HUES64 (cell line): ENCODE measurements around the gene ELP5.

ENCODE experiments used
- H3K27ac ChIP-seq: 2 replicates; pipeline ENCODE4 v1.7.0; 2013; ENCODE audit warnings: low read depth, low read length, inconsistent platforms
- H3K27me3 ChIP-seq: 2 replicates; pipeline ENCODE4 v1.6.1; 2013; ENCODE audit warnings: mild to moderate bottlenecking, low read length; ENCODE audit not compliant: insufficient read depth
- H3K36me3 ChIP-seq: 2 replicates; pipeline ENCODE4 v1.6.1; 2013; ENCODE audit warnings: mild to moderate bottlenecking, low read length; ENCODE audit not compliant: insufficient read depth
- H3K4me1 ChIP-seq: 2 replicates; pipeline ENCODE4 v1.6.1; 2013; ENCODE audit warnings: mild to moderate bottlenecking, low read length, moderate library complexity; ENCODE audit not compliant: insufficient read depth
- H3K4me3 ChIP-seq: 2 replicates; pipeline ENCODE4 v1.5.1; 2013; ENCODE audit warnings: mild to moderate bottlenecking, low read length, moderate library complexity
- H3K9ac ChIP-seq: 2 replicates; pipeline ENCODE4 v1.6.1; 2013; ENCODE audit warnings: mild to moderate bottlenecking, low read depth, low read length
- H3K9me3 ChIP-seq: 2 replicates; pipeline ENCODE4 v1.6.1; 2013; ENCODE audit warnings: low read depth, low read length; ENCODE audit not compliant: insufficient read depth
- WGBS: fragments of 150-250, 120-280 bp; methylation state at CpG from one replicate; pipeline ENCODE4 v1.1.7; 2013; ENCODE audit warnings: missing lambda C conversion rate; 5-methylcytosine and 5-hydroxymethylcytosine counted together

The ELP5 gene

GRCh38 chr17:7248796-7249195 lies 3.2 kb upstream of the ELP5 start:
- 92% methylated on average over 4 of the region's 4 CpGs for WGBS

GRCh38 chr17:7249214-7249613 lies 2.8 kb upstream of the ELP5 start:
- Histone ChIP-seq H3K27me3 (no peaks in the 10 kb centered on the region), H3K4me1 (peaks cover 13% of the 10 kb centered on the region; the same call in 1 of the 2 replicates), H3K9me3 (no peaks in the 10 kb centered on the region), H3K4me3 (0 out of 2 replicates have a peak overlapping the region, but pooled peaks have one; percentile 89), H3K9ac (no peak overlapping the region), H3K36me3 (peaks cover 28% of the 10 kb centered on the region), H3K27ac (no peak overlapping the region)
- 92% methylated on average over 6 of the region's 6 CpGs for whole genome bisulfite sequencing

More at GRCh38 chr17:7248796-7249195, 3.2 kb upstream of the ELP5 start:
- Histone ChIP-seq H3K27ac (no peak overlapping the region), H3K4me1 (peaks cover 13% of the 10 kb centered on the region; the same call in 1 of the 2 replicates), H3K9ac (no peak overlapping the region), H3K27me3 (no peaks in the 10 kb centered on the region), H3K36me3 (peaks cover 28% of the 10 kb centered on the region), H3K9me3 (no peaks in the 10 kb centered on the region), H3K4me3 (no peak overlapping the region)

- Histone ChIP-seq H3K27ac (no peak overlapping the region), H3K4me1 (peaks cover 13% of the 10 kb centered on the region; the same call in 1 of the 2 replicates), H3K27me3 (no peaks in the 10 kb centered on the region), H3K4me3 (peak overlapping the region; percentile 89), H3K9ac (peak overlapping the region; percentile 82; the same call in 1 of the 2 replicates), H3K36me3 (peaks cover 28% of the 10 kb centered on the region), H3K9me3 (no peaks in the 10 kb centered on the region)
- WGBS = 92% methylated on average over 7 of the region's 7 CpGs
Measured at GRCh38 chr17:7249830-7250229, 2.2 kb upstream of the ELP5 start.

- Histone ChIP-seq H3K4me3 (peak overlapping the region; percentile 89), H3K9ac (peak overlapping the region; percentile 82), H3K36me3 (peaks cover 29% of the 10 kb centered on the region), H3K4me1 (peaks cover 13% of the 10 kb centered on the region; the same call in 1 of the 2 replicates), H3K9me3 (no peaks in the 10 kb centered on the region), H3K27ac (peak overlapping the region; percentile 98), H3K27me3 (no peaks in the 10 kb centered on the region)
- 1% methylated on average over 55 of the region's 55 CpGs for WGBS
Measured at GRCh38 chr17:7250695-7251627, 1.1 kb upstream of the ELP5 start.

- Histone ChIP-seq H3K4me1 (peaks cover 13% of the 10 kb centered on the region; the same call in 1 of the 2 replicates), H3K27ac (peak within 1 kb of the TSS; percentile 98), H3K4me3 (peak within 1 kb of the TSS; percentile 89), H3K27me3 (no peaks in the 10 kb centered on the region), H3K9ac (peak within 1 kb of the TSS; percentile 91), H3K9me3 (no peaks in the 10 kb centered on the region), H3K36me3 (peaks cover 28% of the 10 kb centered on the region)
- under 1% methylated on average over 41 of the region's 41 CpGs for WGBS
Measured at GRCh38 chr17:7251661-7252175, 297 bp upstream of the ELP5 start, which contains the start of gene CTDNEP1. CTDNEP1 (minus strand) TSS chr17:7251734; CDS start chr17:7251296, 438 bp downstream.

- H3K4me1 ChIP-seq = peaks cover 13% of the 10 kb centered on the region; the same call in 1 of the 2 replicates
- WGBS = 89% methylated on average over 5 of the region's 5 CpGs
- peak overlapping the region; percentile 89 for H3K4me3 ChIP-seq
- H3K27ac ChIP-seq = no peak overlapping the region; the same call in 1 of the 2 replicates
- no peaks in the 10 kb centered on the region for H3K9me3 ChIP-seq
- no peaks in the 10 kb centered on the region for H3K27me3 ChIP-seq
- peak overlapping the region; percentile 79 for H3K9ac ChIP-seq
- peaks cover 36% of the 10 kb centered on the region for H3K36me3 ChIP-seq
Measured at GRCh38 chr17:7253082-7253481, 1.1 kb downstream of the ELP5 start.

GRCh38 chr17:7254511-7254910 lies 2.5 kb downstream of the ELP5 start:
- Histone ChIP-seq H3K9ac (no peak overlapping the region), H3K27ac (no peak overlapping the region), H3K27me3 (no peaks in the 10 kb centered on the region), H3K36me3 (peaks cover 51% of the 10 kb centered on the region), H3K4me3 (no peak overlapping the region), H3K4me1 (peaks cover 13% of the 10 kb centered on the region; the same call in 1 of the 2 replicates), H3K9me3 (no peaks in the 10 kb centered on the region)
- 95% methylated on average over 4 of the region's 4 CpGs for WGBS

GRCh38 chr17:7256766-7257456 lies 4.9 kb downstream of the ELP5 start:
- Histone ChIP-seq H3K27ac (no peak overlapping the region), H3K27me3 (peaks cover 17% of the 10 kb centered on the region), H3K4me3 (no peak overlapping the region), H3K4me1 (peaks cover 13% of the 10 kb centered on the region), H3K36me3 (peaks cover 58% of the 10 kb centered on the region), H3K9me3 (no peaks in the 10 kb centered on the region), H3K9ac (no peak overlapping the region)
- WGBS = 97% methylated on average over 8 of the region's 8 CpGs

- Histone ChIP-seq H3K9me3 (no peaks in the 10 kb centered on the region), H3K9ac (no peak overlapping the region; the same call in 1 of the 2 replicates), H3K27me3 (peaks cover 35% of the 10 kb centered on the region), H3K4me3 (no peak overlapping the region), H3K27ac (no peak overlapping the region), H3K36me3 (peaks cover 57% of the 10 kb centered on the region), H3K4me1 (peaks cover 7% of the 10 kb centered on the region)
- 96% methylated on average over 7 of the region's 7 CpGs for WGBS
Measured at GRCh38 chr17:7258731-7259554, 6.9 kb downstream of the ELP5 start.

- H3K4me1 ChIP-seq = peaks cover 9% of the 10 kb centered on the region
- H3K4me3 ChIP-seq = no peak overlapping the region; the same call in 1 of the 2 replicates
- WGBS = 94% methylated on average over 5 of the region's 6 CpGs
- H3K9me3 ChIP-seq = no peaks in the 10 kb centered on the region
- no peak overlapping the region for H3K27ac ChIP-seq
- H3K36me3 ChIP-seq = peaks cover 51% of the 10 kb centered on the region
- H3K27me3 ChIP-seq = peaks cover 35% of the 10 kb centered on the region
- H3K9ac ChIP-seq = no peak overlapping the region
Measured at GRCh38 chr17:7259555-7259889, 7.5 kb downstream of the ELP5 start.
